Sigmoid colon (tissue), 3 donors: ENCODE results near the gene DPYSL4.

Source experiments
- CTCF ChIP-seq, 4 experiments: fragments of 450-650 bp in 3 of 4; fragments of 200-600 bp in 1 of 4; IDR thresholded peaks; one replicate each; pipeline ENCODE4 v1.5.1; 2016 to 2019; ENCODE audit warnings: antibody characterized with exemption in 4 of 4, mild to moderate bottlenecking in 3 of 4, moderate library complexity in 2 of 4
- POLR2A ChIP-seq, 2 donors: fragments of 450-650 bp; IDR thresholded peaks; one replicate each; pipeline ENCODE4 v1.6.1; 2016; ENCODE audit warnings: antibody characterized with exemption in 2 of 2, mild to moderate bottlenecking in 2 of 2, moderate library complexity in 2 of 2

GRCh38 chr10:132205650-132206376 is 19.1 kb downstream of the DPYSL4 start:
- TF ChIP-seq CTCF (IDR thresholded peaks at IDR 0.05): no peak
- no peak for TF ChIP-seq POLR2A (IDR thresholded peaks at IDR 0.05)
